HUES6 (cell line): ENCODE measurements around the gene SLC16A4.

Experiments used
- H3K27ac ChIP-seq: 2 replicates; pipeline ENCODE4 v1.7.0; 2013; ENCODE audit warnings: low read depth, mild to moderate bottlenecking, low read length, inconsistent platforms
- H3K27me3 ChIP-seq: 2 replicates; pipeline ENCODE4 v1.6.1; 2013; ENCODE audit warnings: low read length; ENCODE audit not compliant: control insufficient read depth, insufficient read depth
- H3K36me3 ChIP-seq: 2 replicates; pipeline ENCODE4 v1.6.1; 2013; ENCODE audit warnings: low read length; ENCODE audit not compliant: control insufficient read depth, insufficient read depth
- H3K4me1 ChIP-seq: 2 replicates; pipeline ENCODE4 v1.6.1; 2013; ENCODE audit warnings: low read length; ENCODE audit not compliant: control insufficient read depth, insufficient read depth
- H3K4me3 ChIP-seq: 2 replicates; pipeline ENCODE4 v1.5.1; 2013; ENCODE audit warnings: low read depth, low read length
- H3K9ac ChIP-seq: one replicate; pipeline ENCODE4 v1.6.1; 2013; ENCODE audit warnings: mild to moderate bottlenecking, low read length
- H3K9me3 ChIP-seq: 2 replicates; pipeline ENCODE4 v1.6.1; 2013; ENCODE audit warnings: low read depth, low read length; ENCODE audit not compliant: control insufficient read depth, insufficient read depth

Gene SLC16A4

DNA sequence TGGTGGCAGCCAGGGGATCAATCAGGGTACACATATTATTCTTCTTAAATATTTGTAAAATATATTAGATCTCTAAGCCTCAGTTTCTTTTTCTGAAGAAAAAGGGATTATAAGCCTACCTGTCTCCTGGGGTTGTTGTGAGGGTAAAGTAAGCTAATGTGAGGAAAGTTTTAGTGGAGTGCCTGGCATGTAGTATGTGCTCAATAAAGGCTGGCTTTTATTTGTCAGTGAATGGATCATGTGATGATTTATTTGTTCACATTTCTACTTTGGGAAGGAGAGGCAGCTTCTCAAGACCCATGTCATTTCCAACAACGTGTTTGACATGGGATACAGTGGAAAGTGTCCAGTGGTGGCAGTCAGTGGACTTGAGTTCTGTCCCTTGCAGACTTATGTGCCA is 64.0 kb downstream of the SLC16A4 start:
- Histone ChIP-seq H3K4me3 (no peak overlapping the region), H3K27ac (no peak overlapping the region), H3K9me3 (no peaks in the 10 kb centered on the region), H3K9ac (no peak overlapping the region), H3K27me3 (no peaks in the 10 kb centered on the region), H3K36me3 (no peaks in the 10 kb centered on the region), H3K4me1 (no peaks in the 10 kb centered on the region)

DNA sequence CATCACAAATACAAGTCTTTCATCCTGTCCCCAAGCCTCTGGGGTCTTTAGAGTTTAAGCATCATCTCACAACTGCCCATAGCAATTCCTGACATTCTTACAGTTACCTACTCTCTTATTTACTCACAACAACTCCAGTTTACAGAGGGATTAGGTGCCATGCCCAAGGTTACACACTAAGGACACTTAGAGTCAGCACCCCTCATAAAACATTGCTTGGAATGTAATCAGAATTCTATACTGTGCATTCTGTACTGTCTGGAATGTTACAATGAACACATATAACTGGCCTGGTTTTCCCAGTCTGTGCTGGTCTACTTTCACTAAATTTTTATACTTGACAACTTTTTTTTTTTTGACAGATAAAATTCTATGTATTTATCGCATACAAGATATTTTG is 66.2 kb downstream of the SLC16A4 start:
- Histone ChIP-seq H3K9me3 (no peaks in the 10 kb centered on the region), H3K4me3 (no peak overlapping the region), H3K9ac (no peak overlapping the region), H3K4me1 (no peaks in the 10 kb centered on the region), H3K27me3 (no peaks in the 10 kb centered on the region), H3K36me3 (no peaks in the 10 kb centered on the region), H3K27ac (no peak overlapping the region)

DNA sequence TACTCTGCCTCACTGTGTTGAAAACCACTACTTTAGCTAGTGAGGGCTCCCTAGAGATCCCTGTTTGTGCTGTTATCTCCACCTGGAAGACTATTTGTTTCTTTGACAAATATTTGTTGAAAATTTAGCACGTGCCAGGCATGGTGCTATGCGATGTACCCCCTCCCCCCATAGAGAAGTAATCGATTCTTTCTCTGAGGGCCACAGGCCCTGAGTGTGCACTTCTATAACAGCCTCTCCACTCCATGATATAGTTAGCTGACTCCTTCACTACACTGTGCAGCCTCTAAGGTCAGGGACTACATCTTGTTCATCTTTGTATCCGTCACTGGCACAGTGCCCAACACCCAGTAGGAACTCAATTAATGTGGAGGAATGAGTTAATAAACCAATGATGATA is 69.0 kb downstream of the SLC16A4 start:
- Histone ChIP-seq H3K4me3 (no peak overlapping the region), H3K9me3 (peaks cover 2% of the 10 kb centered on the region; the same call in 1 of the 2 replicates), H3K9ac (no peak overlapping the region), H3K27ac (no peak overlapping the region), H3K4me1 (no peaks in the 10 kb centered on the region), H3K27me3 (no peaks in the 10 kb centered on the region), H3K36me3 (no peaks in the 10 kb centered on the region)

DNA sequence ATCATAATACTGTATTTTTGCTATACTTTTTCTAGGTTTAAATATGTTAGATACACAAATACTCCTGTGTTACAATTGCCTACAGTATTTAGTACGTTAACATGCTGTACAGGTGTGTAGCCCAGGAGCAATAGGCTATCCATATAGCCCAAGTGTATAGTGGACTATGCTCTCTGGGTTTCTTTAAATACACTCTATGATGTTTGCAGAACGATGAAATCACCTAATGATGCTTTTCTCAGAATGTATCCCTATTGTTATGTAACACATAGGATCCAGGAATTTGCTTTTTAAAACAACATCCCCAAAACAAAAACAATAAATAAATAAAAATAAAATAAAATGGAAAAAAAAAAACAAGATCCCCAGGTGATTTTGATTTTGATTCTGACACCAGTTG is 69.8 kb downstream of the SLC16A4 start:
- H3K27ac ChIP-seq, result no peak overlapping the region
- H3K4me1 ChIP-seq, result no peaks in the 10 kb centered on the region
- no peaks in the 10 kb centered on the region for H3K27me3 ChIP-seq
- no peak overlapping the region for H3K9ac ChIP-seq
- H3K36me3 ChIP-seq, result no peaks in the 10 kb centered on the region
- H3K4me3 ChIP-seq, result no peak overlapping the region
- H3K9me3 ChIP-seq, result peaks cover 2% of the 10 kb centered on the region; the same call in 1 of the 2 replicates

DNA sequence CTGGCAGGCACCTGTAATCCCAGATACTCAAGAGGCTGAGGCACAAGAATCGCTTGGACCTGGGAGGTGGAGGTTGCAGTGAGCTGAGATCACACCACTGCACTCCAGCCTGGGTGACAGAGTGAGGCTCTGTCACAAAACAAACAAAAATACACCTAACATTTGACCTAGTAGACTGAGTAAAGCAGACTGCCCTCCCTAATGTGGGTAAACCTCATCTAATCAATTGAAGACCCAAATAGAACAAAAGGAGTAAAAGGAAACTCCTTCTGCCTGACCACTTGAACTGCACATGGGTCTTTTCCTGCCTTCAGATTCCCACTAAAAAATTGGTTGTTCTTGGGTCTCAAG is 70.7 kb downstream of the SLC16A4 start:
- Histone ChIP-seq H3K4me3 (no peak overlapping the region), H3K4me1 (no peaks in the 10 kb centered on the region), H3K9me3 (peaks cover 2% of the 10 kb centered on the region; the same call in 1 of the 2 replicates), H3K27ac (no peak overlapping the region), H3K27me3 (no peaks in the 10 kb centered on the region), H3K36me3 (no peaks in the 10 kb centered on the region), H3K9ac (no peak overlapping the region)

DNA sequence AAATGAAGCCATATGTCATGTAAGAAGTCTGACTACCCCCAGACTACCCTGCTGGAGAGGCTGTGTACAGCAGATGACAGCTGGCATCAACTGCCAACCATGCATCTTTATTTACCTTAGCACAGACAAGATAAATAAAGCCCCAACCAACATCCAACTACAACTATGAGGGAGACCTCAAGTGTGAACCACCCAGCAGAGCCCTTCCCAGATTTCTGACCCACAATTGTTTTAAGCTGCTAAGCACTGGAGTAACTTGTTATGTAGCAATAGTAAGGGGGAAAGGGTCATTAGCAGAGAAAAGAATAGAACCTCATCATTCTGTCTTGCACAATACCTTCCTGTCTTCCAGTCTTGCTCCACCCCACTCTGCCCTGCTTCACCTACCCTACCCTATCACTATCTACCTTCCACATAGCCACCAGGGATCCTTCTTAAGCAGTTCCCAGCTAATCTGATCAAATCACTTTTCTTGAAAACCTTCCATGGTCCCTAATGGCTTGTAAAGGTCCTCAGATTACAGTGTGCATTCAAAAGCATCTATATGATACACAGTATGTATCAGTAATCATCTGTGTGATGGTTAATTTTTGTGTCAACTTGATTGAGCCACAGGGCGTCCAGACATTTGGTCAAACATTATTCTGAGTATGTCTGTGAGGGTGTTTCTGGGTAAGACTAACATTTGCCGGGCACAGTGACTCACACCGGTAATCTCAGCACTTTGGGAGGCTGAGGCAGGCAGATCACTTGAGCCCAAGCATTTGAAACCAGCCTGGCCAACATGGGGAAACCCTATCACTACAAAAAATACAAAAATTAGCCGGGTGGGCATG is 71.3 kb downstream of the SLC16A4 start:
- H3K36me3 ChIP-seq, result no peaks in the 10 kb centered on the region
- no peak overlapping the region for H3K9ac ChIP-seq
- peaks cover 2% of the 10 kb centered on the region; the same call in 1 of the 2 replicates for H3K9me3 ChIP-seq
- no peaks in the 10 kb centered on the region for H3K27me3 ChIP-seq
- no peak overlapping the region for H3K27ac ChIP-seq
- H3K4me3 ChIP-seq, result no peak overlapping the region
- no peaks in the 10 kb centered on the region for H3K4me1 ChIP-seq

DNA sequence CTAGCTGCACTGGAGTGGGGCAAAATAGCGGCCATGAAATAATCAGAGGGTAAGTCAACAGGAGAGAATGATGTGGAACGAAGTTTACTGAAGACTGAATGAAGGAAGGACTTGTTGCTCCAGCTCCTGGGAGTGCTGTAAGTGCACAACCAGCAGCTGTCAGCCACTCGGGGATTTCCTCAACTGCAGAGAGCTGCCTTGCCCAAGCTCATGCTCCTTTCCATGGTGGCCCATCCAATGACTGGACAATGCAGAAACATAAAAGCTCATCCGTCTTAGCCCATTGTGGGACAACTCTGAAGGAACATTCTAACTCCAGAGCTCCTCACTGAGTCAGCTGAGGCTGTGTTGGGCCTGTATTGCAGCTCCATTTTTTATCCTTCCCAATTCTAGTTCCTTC is 72.8 kb downstream of the SLC16A4 start:
- Histone ChIP-seq H3K36me3 (no peaks in the 10 kb centered on the region), H3K27ac (no peak overlapping the region), H3K4me3 (no peak overlapping the region), H3K27me3 (no peaks in the 10 kb centered on the region), H3K4me1 (peaks cover 1% of the 10 kb centered on the region; the same call in 1 of the 2 replicates), H3K9me3 (peaks cover 2% of the 10 kb centered on the region; the same call in 1 of the 2 replicates), H3K9ac (no peak overlapping the region)

DNA sequence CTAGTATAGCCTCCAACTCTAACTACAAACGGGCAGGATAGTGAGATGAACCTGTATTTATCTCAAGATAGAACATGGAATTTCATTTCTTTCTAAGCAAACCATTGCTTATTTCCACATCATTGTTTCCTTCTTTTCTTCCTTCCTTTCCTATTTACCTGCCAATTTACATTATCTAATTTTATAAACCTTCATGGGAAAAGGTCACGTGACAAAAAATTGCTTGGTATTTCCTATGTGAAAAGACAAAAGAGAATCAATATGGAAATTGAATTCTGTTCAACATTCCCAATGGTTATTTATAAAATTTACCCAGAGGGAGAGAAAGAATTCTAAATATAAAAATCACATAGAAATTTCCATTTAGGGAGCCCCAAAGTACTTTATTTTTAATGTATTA is 74.1 kb downstream of the SLC16A4 start:
- Histone ChIP-seq H3K4me3 (no peak overlapping the region), H3K9ac (no peak overlapping the region), H3K36me3 (no peaks in the 10 kb centered on the region), H3K9me3 (peaks cover 2% of the 10 kb centered on the region; the same call in 1 of the 2 replicates), H3K27ac (no peak overlapping the region), H3K27me3 (no peaks in the 10 kb centered on the region), H3K4me1 (peaks cover 8% of the 10 kb centered on the region)
